ENCODE data around the gene TP53BP2. TPM values are rescaled to one million over a fixed set of nuclear protein-coding genes. Genes with fewer than 3 reads are reported as not detected.
A peak's percentile ranks its signal among the peaks of the same experiment; 100 is the strongest.
"Not testable (repeated sequence)": the region's sequence is repeated elsewhere in the genome, so short reads cannot be mapped to it uniquely, and the experiment has no call there.

The TP53BP2 gene
- total RNA-seq, 2 experiments from 2014 or later = 56.0 to 58.7 TPM

- POLR2A ChIA-PET = no interaction called here
- no peak overlapping the region for H3K4me3 Mint-ChIP-seq
- H3K9me3 Mint-ChIP-seq = peaks cover 2% of the 10 kb centered on the region
- H3K36me3 Mint-ChIP-seq = peaks cover 7% of the 10 kb centered on the region
- CTCF ChIA-PET = interaction anchor here (1.9 kb wide), 1 partner anchor 37 kb away, joined by 4 read pairs; no protein-coding TSS in a partner anchor
- peaks cover 32% of the 10 kb centered on the region for H3K4me1 Mint-ChIP-seq (ENCODE audit: low read depth)
- H3K27ac Mint-ChIP-seq = no peak overlapping the region
- no peak for DNase-seq
- intact Hi-C loops (cut with micrococcal nuclease) = loop anchor here (5.0 kb wide), 3 partner anchors 334 to 1136 kb away; partner anchors contain the start of genes AIDA, BROX, DEGS1 and NVL
- no peaks in the 10 kb centered on the region for H3K27me3 Mint-ChIP-seq
Observed at GRCh38 chr1:223848536-223848935, 2.8 kb upstream of the TP53BP2 start.

DNA sequence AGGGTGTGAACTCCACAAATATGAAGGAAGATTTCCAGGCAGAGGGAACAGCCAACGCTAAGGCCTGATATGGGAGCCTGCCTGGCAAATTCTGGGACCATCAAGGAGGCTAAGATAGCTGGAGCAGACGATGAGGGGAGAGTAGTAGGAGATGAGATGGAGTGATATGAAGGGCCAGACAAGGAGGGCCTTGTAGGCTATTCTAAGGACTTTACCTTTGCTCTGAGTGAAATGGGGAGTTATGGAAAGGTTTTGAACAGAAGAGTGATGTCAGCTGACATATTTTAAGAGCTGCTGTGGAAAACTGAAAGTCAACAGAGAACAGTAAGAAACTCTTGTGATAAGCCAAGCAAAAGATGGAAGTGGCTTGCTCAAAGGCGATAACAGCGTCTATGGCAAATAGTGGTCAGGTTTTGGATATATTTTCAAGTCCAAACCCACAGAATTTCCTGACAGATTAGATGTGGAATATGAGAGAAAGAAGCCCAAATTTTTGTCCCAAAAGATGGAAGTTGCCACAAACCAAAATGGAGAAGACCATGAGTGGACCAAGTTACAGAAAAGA is 2.1 kb upstream of the TP53BP2 start:
- CTCF ChIA-PET = interaction anchor here (1.9 kb wide), 1 partner anchor 37 kb away, joined by 4 read pairs; no protein-coding TSS in a partner anchor
- no peak overlapping the region for H3K4me3 Mint-ChIP-seq

DNA sequence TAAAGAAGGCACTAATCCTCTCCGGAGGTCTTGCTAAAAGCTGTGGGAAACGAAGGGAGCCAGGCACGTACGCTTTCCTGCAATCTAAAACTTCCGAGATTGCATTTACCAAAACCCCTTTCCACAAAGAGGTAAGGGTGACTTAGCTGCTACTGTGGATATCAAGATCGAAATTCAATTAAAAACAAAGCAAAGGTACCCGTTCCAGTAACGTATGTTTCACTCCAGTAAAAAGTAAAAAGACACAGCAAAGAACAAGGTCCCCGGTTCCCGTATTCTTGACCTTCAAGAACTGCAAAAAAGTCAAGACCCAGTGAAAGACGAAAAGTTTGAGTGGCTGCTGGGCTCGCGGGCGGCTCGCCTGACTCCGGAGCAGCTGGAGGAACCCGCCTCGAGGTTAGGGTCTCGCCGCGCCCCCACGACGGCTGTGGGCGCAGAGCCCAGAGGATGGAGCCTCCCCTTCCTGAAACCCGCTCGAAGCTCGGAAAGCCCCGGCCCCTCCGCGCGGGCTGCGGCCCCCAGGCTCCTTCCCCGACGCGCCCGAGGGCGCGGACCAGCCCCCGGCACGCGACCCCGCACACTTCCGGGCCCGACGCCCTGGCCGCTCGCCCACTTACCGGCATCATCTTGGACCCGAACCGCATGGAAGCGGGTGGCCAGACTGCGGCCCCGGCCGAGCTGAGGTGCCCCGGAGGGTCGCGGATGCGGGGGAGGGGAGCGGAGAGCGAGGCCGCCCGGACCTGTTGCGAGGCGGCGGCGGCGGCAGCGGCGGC is 524 bp downstream of the TP53BP2 start:
- Mint-ChIP-seq H3K9me3 (peaks cover 2% of the 10 kb centered on the region), H3K36me3 (peaks cover 7% of the 10 kb centered on the region), H3K4me1 (ENCODE audit: low read depth) (peaks cover 51% of the 10 kb centered on the region), H3K27ac (peak overlapping the region; percentile 100), H3K4me3 (peak overlapping the region; percentile 98), H3K27me3 (no peaks in the 10 kb centered on the region)
- POLR2A ChIA-PET = interaction anchor here (0.8 to 4.8 kb wide), 19 partner anchors 9 to 591 kb away, joined by 3 to 119 read pairs (median 5); partner anchors contain the start of gene DEGS1
- CTCF ChIA-PET = interaction anchor here (1.0 to 3.2 kb wide), 6 partner anchors 12 to 70 kb away, joined by 3 to 14 read pairs (median 8); no protein-coding TSS in a partner anchor
- intact Hi-C loops (cut with micrococcal nuclease) = loop anchor here (2.0 to 5.0 kb wide), 6 partner anchors 14 to 1133 kb away; partner anchors contain the start of genes AIDA, BROX, CAPN2 and DEGS1
- DNase-seq = peak; percentile 67

More for the DNA sequence above, 2.1 kb upstream of the TP53BP2 start:
- POLR2A ChIA-PET = interaction anchor here (4.8 kb wide), 1 partner anchor 13 kb away, joined by 119 read pairs; no protein-coding TSS in a partner anchor
- Mint-ChIP-seq H3K4me1 (ENCODE audit: low read depth) (peaks cover 36% of the 10 kb centered on the region), H3K27ac (peak overlapping the region; percentile 14), H3K27me3 (no peaks in the 10 kb centered on the region), H3K9me3 (peaks cover 2% of the 10 kb centered on the region), H3K36me3 (peaks cover 7% of the 10 kb centered on the region)
- intact Hi-C loops (cut with micrococcal nuclease) = loop anchor here (5.0 kb wide), 3 partner anchors 334 to 1136 kb away; partner anchors contain the start of genes AIDA, BROX, DEGS1 and NVL
- no peak for DNase-seq

DNA sequence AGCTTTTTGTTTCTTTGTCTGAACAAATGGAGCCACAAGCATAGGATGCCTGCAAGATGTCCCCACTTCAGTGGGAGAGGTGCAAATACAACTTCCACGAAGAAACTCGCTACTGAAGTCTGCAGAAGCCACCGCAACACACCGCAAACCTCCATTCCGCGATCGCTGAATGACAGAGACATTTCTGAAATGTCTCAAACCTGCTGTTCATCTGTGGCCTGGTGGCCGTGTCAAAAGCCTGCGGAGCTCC is 1.0 kb downstream of the TP53BP2 start:
- DNase-seq = peak; percentile 90
- Mint-ChIP-seq H3K4me3 (peak overlapping the region; percentile 98), H3K36me3 (peaks cover 10% of the 10 kb centered on the region), H3K27me3 (no peaks in the 10 kb centered on the region), H3K4me1 (ENCODE audit: low read depth) (peaks cover 53% of the 10 kb centered on the region), H3K9me3 (peaks cover 2% of the 10 kb centered on the region), H3K27ac (peak overlapping the region; percentile 100)
- ChIA-PET POLR2A (interaction anchor here (0.8 to 4.8 kb wide), 11 partner anchors 10 to 591 kb away, joined by 3 to 119 read pairs (median 5); partner anchors contain the start of gene DEGS1), CTCF (interaction anchor here (1.4 to 3.2 kb wide), 3 partner anchors 11 to 70 kb away, joined by 4 to 14 read pairs (median 13); no protein-coding TSS in a partner anchor)
- intact Hi-C loops (cut with micrococcal nuclease) = loop anchor here (1.0 to 5.0 kb wide), 8 partner anchors 9 to 1132 kb away; partner anchors contain the start of genes AIDA, BROX, CAPN2 and DEGS1

- Mint-ChIP-seq H3K36me3 (peaks cover 10% of the 10 kb centered on the region), H3K4me3 (peak overlapping the region; percentile 98), H3K27ac (peak overlapping the region; percentile 100), H3K27me3 (no peaks in the 10 kb centered on the region), H3K9me3 (peaks cover 2% of the 10 kb centered on the region), H3K4me1 (ENCODE audit: low read depth) (peaks cover 49% of the 10 kb centered on the region)
- DNase-seq = no peak
- ChIA-PET CTCF (interaction anchor here (0.7 to 3.2 kb wide), 3 partner anchors 11 to 33 kb away, joined by 3 to 14 read pairs (median 13); no protein-coding TSS in a partner anchor), POLR2A (interaction anchor here (0.8 to 4.8 kb wide), 7 partner anchors 10 to 592 kb away, joined by 3 to 119 read pairs (median 8); partner anchors contain the start of gene DEGS1)
- intact Hi-C loops (cut with micrococcal nuclease) = loop anchor here (1.0 to 2.0 kb wide), 5 partner anchors 9 to 149 kb away; partner anchors contain the start of gene CAPN2
Observed at GRCh38 chr1:223843934-223844786, 1.6 kb downstream of the TP53BP2 start.

GRCh38 chr1:223842784-223843183 is 3.0 kb downstream of the TP53BP2 start:
- no peaks in the 10 kb centered on the region for H3K27me3 Mint-ChIP-seq
- ChIA-PET CTCF (interaction anchor here (0.7 to 1.0 kb wide), 2 partner anchors 10 to 60 kb away, joined by 4 to 7 read pairs; no protein-coding TSS in a partner anchor), POLR2A (no interaction called here)
- peaks cover 54% of the 10 kb centered on the region for H3K4me1 Mint-ChIP-seq (ENCODE audit: low read depth)
- peaks cover 10% of the 10 kb centered on the region for H3K36me3 Mint-ChIP-seq
- no peak for DNase-seq
- peak overlapping the region; percentile 35 for H3K4me3 Mint-ChIP-seq
- H3K9me3 Mint-ChIP-seq = no peaks in the 10 kb centered on the region
- H3K27ac Mint-ChIP-seq = peak overlapping the region; percentile 1
- intact Hi-C loops (cut with micrococcal nuclease) = no loop called here

- Mint-ChIP-seq H3K36me3 (peaks cover 10% of the 10 kb centered on the region), H3K4me1 (ENCODE audit: low read depth) (peaks cover 56% of the 10 kb centered on the region)
- ChIA-PET CTCF (interaction anchor here (0.7 to 1.0 kb wide), 3 partner anchors 9 to 92 kb away, joined by 3 to 7 read pairs (median 4); no protein-coding TSS in a partner anchor), POLR2A (interaction anchor here (1.0 kb wide), 2 partner anchors 9 to 70 kb away, joined by 3 read pairs; no protein-coding TSS in a partner anchor)
- H3K9me3 Mint-ChIP-seq; H3K27ac Mint-ChIP-seq; intact Hi-C loops (cut with micrococcal nuclease); H3K27me3 Mint-ChIP-seq; DNase-seq; H3K4me3 Mint-ChIP-seq: not testable (repeated sequence)
Observed at GRCh38 chr1:223841977-223842623, 3.6 kb downstream of the TP53BP2 start.

DNA sequence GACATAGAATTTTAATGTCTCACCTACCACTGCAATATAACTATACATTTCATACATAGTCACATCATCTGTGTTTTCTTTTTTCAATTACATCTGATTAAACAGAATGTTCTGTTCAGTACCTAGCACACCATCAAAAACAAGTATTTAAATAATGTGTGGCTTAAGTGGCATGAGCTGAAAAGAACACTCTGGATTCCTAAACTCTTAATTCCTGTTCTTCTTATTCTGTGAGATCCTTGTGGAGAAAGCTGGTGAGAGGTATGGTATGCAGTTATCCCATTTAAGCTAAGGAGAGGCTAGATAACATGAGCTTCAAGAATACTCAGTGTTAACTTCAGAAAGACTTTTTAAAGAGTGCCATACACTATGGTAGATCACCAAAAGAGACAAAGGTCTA is 5.5 kb downstream of the TP53BP2 start:
- H3K27me3 Mint-ChIP-seq = no peaks in the 10 kb centered on the region
- ChIA-PET CTCF (no interaction called here), POLR2A (interaction anchor here (1.3 kb wide), 1 partner anchor 15 kb away, joined by 3 read pairs; no protein-coding TSS in a partner anchor)
- H3K36me3 Mint-ChIP-seq = peaks cover 10% of the 10 kb centered on the region
- no peak overlapping the region for H3K4me3 Mint-ChIP-seq
- no peaks in the 10 kb centered on the region for H3K9me3 Mint-ChIP-seq
- intact Hi-C loops (cut with micrococcal nuclease) = no loop called here
- no peak for DNase-seq
- H3K4me1 Mint-ChIP-seq (ENCODE audit: low read depth) = peaks cover 52% of the 10 kb centered on the region
- no peak overlapping the region for H3K27ac Mint-ChIP-seq

GRCh38 chr1:223838125-223838854 is 7.5 kb downstream of the TP53BP2 start:
- H3K36me3 Mint-ChIP-seq = peaks cover 3% of the 10 kb centered on the region
- DNase-seq = no peak
- intact Hi-C loops (cut with micrococcal nuclease) = loop anchor here (10.0 kb wide), 1 partner anchor 1607 kb away; no protein-coding TSS in a partner anchor
- no peaks in the 10 kb centered on the region for H3K27me3 Mint-ChIP-seq
- ChIA-PET CTCF (no interaction called here), POLR2A (interaction anchor here (8.2 kb wide), 1 partner anchor 8 kb away, joined by 119 read pairs; the partner anchor contains the start of gene TP53BP2)
- H3K4me1 Mint-ChIP-seq (ENCODE audit: low read depth) = peaks cover 44% of the 10 kb centered on the region
- no peak overlapping the region for H3K4me3 Mint-ChIP-seq
- H3K9me3 Mint-ChIP-seq = no peaks in the 10 kb centered on the region
- H3K27ac Mint-ChIP-seq = peak overlapping the region; percentile 28

- no peaks in the 10 kb centered on the region for H3K27me3 Mint-ChIP-seq
- no peaks in the 10 kb centered on the region for H3K9me3 Mint-ChIP-seq
- H3K4me3 Mint-ChIP-seq = no peak overlapping the region
- H3K4me1 Mint-ChIP-seq (ENCODE audit: low read depth) = peaks cover 38% of the 10 kb centered on the region
- DNase-seq = no peak
- intact Hi-C loops (cut with micrococcal nuclease) = loop anchor here (10.0 kb wide), 1 partner anchor 1607 kb away; no protein-coding TSS in a partner anchor
- H3K36me3 Mint-ChIP-seq = peaks cover 3% of the 10 kb centered on the region
- H3K27ac Mint-ChIP-seq = peak overlapping the region; percentile 28
- POLR2A ChIA-PET = interaction anchor here (8.2 kb wide), 1 partner anchor 8 kb away, joined by 119 read pairs; the partner anchor contains the start of gene TP53BP2
- CTCF ChIA-PET = interaction anchor here (1.3 kb wide), 1 partner anchor 26 kb away, joined by 3 read pairs; no protein-coding TSS in a partner anchor
Observed at GRCh38 chr1:223837687-223838086, 8.1 kb downstream of the TP53BP2 start.

All from activated CD4-positive, alpha-beta memory T cell treated with anti-CD3 and anti-CD28 coated beads for 36 hours (primary cell).